ENCODE data around the gene MORN1. TPM values are rescaled to one million over a fixed set of nuclear protein-coding genes. Genes with fewer than 3 reads are reported as not detected.

Gene MORN1
- total and polyA plus RNA-seq, 11 donors = 2.2 to 8.2 (median 3.8) TPM

- Histone ChIP-seq H3K27ac (no peak overlapping the region), H3K4me1 (no peaks in the 10 kb centered on the region), H3K36me3 (peaks cover 0 to 14% (median 0%) of the 10 kb centered on the region in 9 donors), H3K27me3 (no peaks in the 10 kb centered on the region), H3K9me3 (peaks cover 0 to 10% (median 0%) of the 10 kb centered on the region in 12 donors), H3K4me3 (no peak overlapping the region)
- intact Hi-C loops (cut with DNase I) = no loop called here
- no peak for TF ChIP-seq CTCF (IDR thresholded peaks at IDR 0.05)
- DNase-seq = peak in 1 of 5 donors; percentile 12
- no peak for ATAC-seq
- 90 to 95% (median 93%) methylated on average over 8 of the region's 8 CpGs for WGBS, 4 donors
Observed at GRCh38 chr1:2368053-2368744, 23.2 kb downstream of the MORN1 start.

GRCh38 chr1:2363847-2364513 lies 27.4 kb downstream of the MORN1 start:
- DNase-seq = no peak
- TF ChIP-seq POLR2A (IDR thresholded peaks at IDR 0.05) (no peak), CTCF (IDR thresholded peaks at IDR 0.05) (no peak)
- Histone ChIP-seq H3K9me3 (peaks cover 0 to 15% (median 0%) of the 10 kb centered on the region in 12 donors), H3K36me3 (no peaks in the 10 kb centered on the region), H3K4me1 (no peaks in the 10 kb centered on the region), H3K27ac (no peak overlapping the region), H3K4me3 (no peak overlapping the region), H3K27me3 (no peaks in the 10 kb centered on the region)
- no peak for ATAC-seq
- 96 to 100% (median 97%) methylated on average over 2 of the region's 2 CpGs for WGBS, 4 donors
- intact Hi-C loops (cut with DNase I) = no loop called here

GRCh38 chr1:2360588-2361364 lies 30.6 kb downstream of the MORN1 start:
- TF ChIP-seq POLR2A (IDR thresholded peaks at IDR 0.05) = no peak
- TF ChIP-seq CTCF (IDR thresholded peaks at IDR 0.05) = no peak
- intact Hi-C loops (cut with DNase I) = no loop called here
- 78 to 89% (median 82%) methylated on average over 11 of the region's 11 CpGs for WGBS, 4 donors
- Histone ChIP-seq H3K4me3 (no peak overlapping the region), H3K27ac (no peak overlapping the region), H3K36me3 (no peaks in the 10 kb centered on the region), H3K4me1 (no peaks in the 10 kb centered on the region), H3K27me3 (no peaks in the 10 kb centered on the region), H3K9me3 (peaks cover 0 to 15% (median 0%) of the 10 kb centered on the region in 12 donors)
- no peak for ATAC-seq
- DNase-seq = peak in 1 of 5 donors; percentile 7
